ENCODE data around the gene CELF2.

The CELF2 gene

GRCh38 chr10:11134411-11134810 is 116.7 kb downstream of the CELF2 start:
- DNase-seq (ENCODE audit: low read depth): no peak

GRCh38 chr10:11135709-11136108 is 118.0 kb downstream of the CELF2 start:
- no peak for DNase-seq (ENCODE audit: low read depth)

- no peak for DNase-seq (ENCODE audit: low read depth)
Observed at GRCh38 chr10:11138314-11139033, 120.8 kb downstream of the CELF2 start.

GRCh38 chr10:11140963-11141362 is 123.3 kb downstream of the CELF2 start:
- no peak for DNase-seq (ENCODE audit: low read depth)

- DNase-seq (ENCODE audit: low read depth): no peak
Observed at GRCh38 chr10:11141571-11142091, 124.0 kb downstream of the CELF2 start.

GRCh38 chr10:11142777-11143176 is 125.1 kb downstream of the CELF2 start:
- DNase-seq (ENCODE audit: low read depth): no peak

GRCh38 chr10:11143242-11143641 is 125.6 kb downstream of the CELF2 start:
- no peak for DNase-seq (ENCODE audit: low read depth)

- DNase-seq (ENCODE audit: low read depth): no peak
Observed at GRCh38 chr10:11144626-11145494, 127.2 kb downstream of the CELF2 start.

GRCh38 chr10:11145495-11145855 is 127.8 kb downstream of the CELF2 start:
- peak; percentile 49 for DNase-seq (ENCODE audit: low read depth)

GRCh38 chr10:11146402-11147171 is 128.9 kb downstream of the CELF2 start:
- no peak for DNase-seq (ENCODE audit: low read depth)

GRCh38 chr10:11147722-11148121 is 130.1 kb downstream of the CELF2 start:
- DNase-seq (ENCODE audit: low read depth): no peak

GRCh38 chr10:11148142-11149028 is 130.7 kb downstream of the CELF2 start:
- DNase-seq (ENCODE audit: low read depth): no peak

- DNase-seq (ENCODE audit: low read depth): no peak
Observed at GRCh38 chr10:11149807-11150141, 132.1 kb downstream of the CELF2 start.

GRCh38 chr10:11150231-11150731 is 132.6 kb downstream of the CELF2 start:
- no peak for DNase-seq (ENCODE audit: low read depth)

GRCh38 chr10:11150879-11151415 is 133.3 kb downstream of the CELF2 start:
- no peak for DNase-seq (ENCODE audit: low read depth)

- DNase-seq (ENCODE audit: low read depth): no peak
Observed at GRCh38 chr10:11152801-11153200, 135.1 kb downstream of the CELF2 start.

GRCh38 chr10:11153245-11153644 is 135.6 kb downstream of the CELF2 start:
- no peak for DNase-seq (ENCODE audit: low read depth)

- DNase-seq (ENCODE audit: low read depth): no peak
Observed at GRCh38 chr10:11153766-11154165, 136.1 kb downstream of the CELF2 start.

GRCh38 chr10:11154333-11154732 is 136.7 kb downstream of the CELF2 start:
- DNase-seq (ENCODE audit: low read depth): no peak

- no peak for DNase-seq (ENCODE audit: low read depth)
Observed at GRCh38 chr10:11154849-11155498, 137.3 kb downstream of the CELF2 start.
